ENCODE data around the gene BMAL1. TPM values are rescaled to one million over a fixed set of nuclear protein-coding genes. Genes with fewer than 3 reads are reported as not detected.
"Not testable (repeated sequence)": the region's sequence is repeated elsewhere in the genome, so short reads cannot be mapped to it uniquely, and the experiment has no call there.

BMAL1 gene
- polyA plus RNA-seq, 3 donors = 10.2 to 43.4 (median 11.5) TPM

DNA sequence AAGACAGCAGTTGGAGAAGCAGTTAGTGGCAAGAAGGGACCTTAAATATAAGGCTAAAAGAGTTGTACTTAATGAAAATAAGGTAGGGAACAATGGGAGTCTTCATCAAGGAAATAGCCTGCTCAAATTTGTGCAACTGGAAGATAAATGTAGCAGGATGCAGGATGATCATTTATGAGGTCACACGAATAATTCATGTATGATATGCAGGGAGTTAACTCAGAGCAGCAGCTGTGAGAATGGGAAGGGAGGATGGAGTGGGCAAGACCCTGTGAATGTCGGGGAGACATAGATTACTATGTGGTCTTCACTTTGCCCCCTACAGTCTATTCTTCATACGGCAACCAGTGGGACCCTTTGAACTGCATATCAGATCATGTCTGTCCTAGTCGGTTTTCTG lies 25.2 kb upstream of the BMAL1 start:
- DNase-seq = no peak
- Mint-ChIP-seq H3K36me3 (no peaks in the 10 kb centered on the region), H3K9me3 (no peaks in the 10 kb centered on the region), H3K27me3 (ENCODE audit: low read depth in 3 of 3) (peaks cover 0 to 1% (median 0%) of the 10 kb centered on the region in 3 donors), H3K4me1 (no peaks in the 10 kb centered on the region), H3K4me3 (no peak overlapping the region), H3K27ac (no peak overlapping the region)
- Histone ChIP-seq H3K27ac (ENCODE audit: low read depth in 1 of 2, low read length in 2 of 2) (no peak overlapping the region), H3K79me2 (ENCODE audit: insufficient read depth, low read length) (no peaks in the 10 kb centered on the region), H3K9ac (ENCODE audit: insufficient read depth, low read length, poor library complexity, severe bottlenecking) (no peak overlapping the region), H3K36me3 (replicated peaks in 1 of 2; ENCODE audit: control insufficient read depth in 1 of 2, insufficient read depth in 2 of 2, low read length in 2 of 2) (no peaks in the 10 kb centered on the region), H3K4me1 (ENCODE audit: control insufficient read depth in 1 of 2, insufficient read depth in 2 of 2, low read length in 2 of 2) (no peaks in the 10 kb centered on the region), H3K4me3 (replicated peaks in 1 of 3; ENCODE audit: low read depth in 2 of 3, low read length in 3 of 3) (no peak overlapping the region), H3K9me3 (replicated peaks in 1 of 2; ENCODE audit: control insufficient read depth in 1 of 2, insufficient read depth in 1 of 2, low read length in 2 of 2) (no peaks in the 10 kb centered on the region), H2AFZ (ENCODE audit: insufficient read depth, low read depth, low read length, poor library complexity, severe bottlenecking) (no peak overlapping the region), H3K27me3 (ENCODE audit: control insufficient read depth in 2 of 2, insufficient read depth in 2 of 2, low read length in 2 of 2) (no peaks in the 10 kb centered on the region), H4K20me1 (ENCODE audit: insufficient read depth, low read length) (no peaks in the 10 kb centered on the region), H3K4me2 (replicated peaks; ENCODE audit: extremely low read depth, low read length, poor library complexity, severe bottlenecking) (no peak overlapping the region)
- TF ChIP-seq, protein P1, sequence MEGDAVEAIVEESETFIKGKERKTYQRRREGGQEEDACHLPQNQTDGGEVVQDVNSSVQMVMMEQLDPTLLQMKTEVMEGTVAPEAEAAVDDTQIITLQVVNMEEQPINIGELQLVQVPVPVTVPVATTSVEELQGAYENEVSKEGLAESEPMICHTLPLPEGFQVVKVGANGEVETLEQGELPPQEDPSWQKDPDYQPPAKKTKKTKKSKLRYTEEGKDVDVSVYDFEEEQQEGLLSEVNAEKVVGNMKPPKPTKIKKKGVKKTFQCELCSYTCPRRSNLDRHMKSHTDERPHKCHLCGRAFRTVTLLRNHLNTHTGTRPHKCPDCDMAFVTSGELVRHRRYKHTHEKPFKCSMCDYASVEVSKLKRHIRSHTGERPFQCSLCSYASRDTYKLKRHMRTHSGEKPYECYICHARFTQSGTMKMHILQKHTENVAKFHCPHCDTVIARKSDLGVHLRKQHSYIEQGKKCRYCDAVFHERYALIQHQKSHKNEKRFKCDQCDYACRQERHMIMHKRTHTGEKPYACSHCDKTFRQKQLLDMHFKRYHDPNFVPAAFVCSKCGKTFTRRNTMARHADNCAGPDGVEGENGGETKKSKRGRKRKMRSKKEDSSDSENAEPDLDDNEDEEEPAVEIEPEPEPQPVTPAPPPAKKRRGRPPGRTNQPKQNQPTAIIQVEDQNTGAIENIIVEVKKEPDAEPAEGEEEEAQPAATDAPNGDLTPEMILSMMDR (IDR thresholded peaks at IDR 0.05) = no peak
- WGBS (ENCODE audit: insufficient coverage) = 100% methylated on average over 1 of the region's 4 CpGs
- intact Hi-C loops (cut with micrococcal nuclease) = no loop called here

DNA sequence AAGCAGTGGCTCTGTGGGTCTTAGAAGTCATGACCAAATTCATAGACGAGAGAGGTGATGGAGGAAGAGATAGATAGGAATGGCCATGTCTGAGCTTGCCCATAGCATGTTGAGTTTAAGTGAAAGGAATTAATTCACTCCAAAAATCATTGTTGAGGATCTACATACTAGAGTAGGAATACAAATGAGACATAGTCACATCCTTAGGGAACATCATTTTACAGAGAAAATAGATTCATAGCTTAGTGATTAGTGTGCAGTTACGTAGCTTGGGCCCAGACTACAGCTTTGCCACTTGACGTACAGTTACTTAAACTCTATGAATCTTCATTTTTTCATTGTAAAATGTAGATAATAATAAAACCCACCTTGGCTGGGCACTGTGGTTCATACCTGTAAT lies 21.4 kb upstream of the BMAL1 start:
- Histone ChIP-seq H2AFZ (ENCODE audit: insufficient read depth, low read depth, low read length, poor library complexity, severe bottlenecking) (no peak overlapping the region), H3K36me3 (replicated peaks in 1 of 2; ENCODE audit: control insufficient read depth in 1 of 2, insufficient read depth in 2 of 2, low read length in 2 of 2) (no peaks in the 10 kb centered on the region), H3K79me2 (ENCODE audit: insufficient read depth, low read length) (no peaks in the 10 kb centered on the region), H3K4me2 (replicated peaks; ENCODE audit: extremely low read depth, low read length, poor library complexity, severe bottlenecking) (no peak overlapping the region), H3K4me1 (ENCODE audit: control insufficient read depth in 1 of 2, insufficient read depth in 2 of 2, low read length in 2 of 2) (no peaks in the 10 kb centered on the region), H3K27me3 (ENCODE audit: control insufficient read depth in 2 of 2, insufficient read depth in 2 of 2, low read length in 2 of 2) (peaks cover 0 to 2% of the 10 kb centered on the region in 2 donors), H3K4me3 (replicated peaks in 1 of 3; ENCODE audit: low read depth in 2 of 3, low read length in 3 of 3) (no peak overlapping the region), H3K9me3 (replicated peaks in 1 of 2; ENCODE audit: control insufficient read depth in 1 of 2, insufficient read depth in 1 of 2, low read length in 2 of 2) (no peaks in the 10 kb centered on the region), H4K20me1 (ENCODE audit: insufficient read depth, low read length) (no peaks in the 10 kb centered on the region), H3K27ac (ENCODE audit: low read depth in 1 of 2, low read length in 2 of 2) (no peak overlapping the region), H3K9ac (ENCODE audit: insufficient read depth, low read length, poor library complexity, severe bottlenecking) (no peak overlapping the region)
- intact Hi-C loops (cut with micrococcal nuclease) = no loop called here
- peaks cover 0 to 12% (median 0%) of the 10 kb centered on the region in 3 donors for H3K27me3 Mint-ChIP-seq (ENCODE audit: low read depth in 3 of 3)
- TF ChIP-seq, protein P1 (IDR thresholded peaks at IDR 0.05) = no peak
- no peaks in the 10 kb centered on the region for H3K36me3 Mint-ChIP-seq
- no peaks in the 10 kb centered on the region for H3K4me1 Mint-ChIP-seq
- no peaks in the 10 kb centered on the region for H3K9me3 Mint-ChIP-seq
- H3K4me3 Mint-ChIP-seq = no peak overlapping the region
- DNase-seq = no peak
- no peak overlapping the region for H3K27ac Mint-ChIP-seq
- WGBS (ENCODE audit: insufficient coverage) = no CpG with 5 or more reads among the region's 3 CpGs

DNA sequence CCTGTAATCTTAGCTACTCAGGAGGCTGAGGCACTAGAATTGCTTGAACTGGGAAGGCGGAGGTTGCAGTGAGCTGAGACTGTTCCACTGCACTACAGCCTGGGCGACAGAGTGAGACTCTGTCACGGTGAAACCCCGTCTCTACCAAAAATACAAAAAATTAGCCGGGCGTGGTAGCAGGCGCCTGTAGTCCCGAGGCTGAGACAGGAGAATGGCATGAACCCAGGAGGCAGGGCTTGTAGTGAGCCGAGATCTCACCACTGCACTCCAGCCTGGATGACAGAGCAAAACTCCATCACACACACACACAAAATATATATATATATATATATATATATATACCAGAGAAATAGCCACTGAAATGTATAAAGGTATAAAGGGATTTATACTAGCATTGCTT lies 19.5 kb upstream of the BMAL1 start:
- H3K4me3 ChIP-seq (replicated peaks in 1 of 3; ENCODE audit: low read depth in 2 of 3, low read length in 3 of 3); intact Hi-C loops (cut with micrococcal nuclease); H3K4me1 ChIP-seq (ENCODE audit: control insufficient read depth in 1 of 2, insufficient read depth in 2 of 2, low read length in 2 of 2); H3K4me1 Mint-ChIP-seq; H3K4me3 Mint-ChIP-seq; H3K36me3 Mint-ChIP-seq; H3K27ac Mint-ChIP-seq; DNase-seq; H3K27me3 ChIP-seq (ENCODE audit: control insufficient read depth in 2 of 2, insufficient read depth in 2 of 2, low read length in 2 of 2); H3K36me3 ChIP-seq (replicated peaks in 1 of 2; ENCODE audit: control insufficient read depth in 1 of 2, insufficient read depth in 2 of 2, low read length in 2 of 2); H2AFZ ChIP-seq (ENCODE audit: insufficient read depth, low read depth, low read length, poor library complexity, severe bottlenecking); H3K79me2 ChIP-seq (ENCODE audit: insufficient read depth, low read length); H3K4me2 ChIP-seq (replicated peaks; ENCODE audit: extremely low read depth, low read length, poor library complexity, severe bottlenecking); H3K9me3 Mint-ChIP-seq; H3K9ac ChIP-seq (ENCODE audit: insufficient read depth, low read length, poor library complexity, severe bottlenecking); H4K20me1 ChIP-seq (ENCODE audit: insufficient read depth, low read length); H3K9me3 ChIP-seq (replicated peaks in 1 of 2; ENCODE audit: control insufficient read depth in 1 of 2, insufficient read depth in 1 of 2, low read length in 2 of 2); H3K27ac ChIP-seq (ENCODE audit: low read depth in 1 of 2, low read length in 2 of 2): not testable (repeated sequence)
- H3K27me3 Mint-ChIP-seq (ENCODE audit: low read depth in 3 of 3) = peaks cover 0 to 12% (median 2%) of the 10 kb centered on the region in 3 donors
- 98% methylated on average over 4 of the region's 9 CpGs for WGBS (ENCODE audit: insufficient coverage)

Measured in CD14-positive monocyte (primary cell).